Measurements from ENCODE around the gene SETBP1.
A peak's percentile ranks its signal among the peaks of the same experiment; 100 is the strongest.

The SETBP1 gene

GRCh38 chr18:44882163-44882868, 201.6 kb downstream of the SETBP1 start:
- DNase-seq: no peak

- no peak for DNase-seq
Measured at GRCh38 chr18:44883671-44884070, 203.0 kb downstream of the SETBP1 start.

DNA sequence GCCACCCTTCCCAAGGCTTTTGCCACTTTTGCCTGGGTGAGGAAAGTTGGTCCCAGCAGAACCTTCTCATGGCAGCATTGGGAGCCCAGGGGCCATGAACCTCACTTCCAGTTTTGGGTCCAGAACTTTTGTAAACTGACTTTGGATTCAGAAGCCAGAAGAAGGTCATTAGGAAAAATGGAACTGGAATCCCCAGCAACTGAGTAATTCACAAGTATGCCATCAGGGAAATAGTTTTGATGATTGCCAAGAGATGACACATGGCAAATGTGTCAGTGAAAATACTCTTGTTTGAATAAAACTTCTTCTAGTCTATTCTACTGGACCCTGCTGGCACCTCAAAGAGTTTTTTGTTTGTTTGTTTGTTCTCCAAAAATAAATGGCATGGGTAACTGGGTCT, 203.7 kb downstream of the SETBP1 start:
- no peak for DNase-seq

GRCh38 chr18:44885507-44885906, 204.8 kb downstream of the SETBP1 start:
- no peak for DNase-seq

GRCh38 chr18:44887227-44887631, 206.5 kb downstream of the SETBP1 start:
- DNase-seq: no peak

- no peak for DNase-seq
Measured at GRCh38 chr18:44889111-44889510, 208.4 kb downstream of the SETBP1 start.

DNA sequence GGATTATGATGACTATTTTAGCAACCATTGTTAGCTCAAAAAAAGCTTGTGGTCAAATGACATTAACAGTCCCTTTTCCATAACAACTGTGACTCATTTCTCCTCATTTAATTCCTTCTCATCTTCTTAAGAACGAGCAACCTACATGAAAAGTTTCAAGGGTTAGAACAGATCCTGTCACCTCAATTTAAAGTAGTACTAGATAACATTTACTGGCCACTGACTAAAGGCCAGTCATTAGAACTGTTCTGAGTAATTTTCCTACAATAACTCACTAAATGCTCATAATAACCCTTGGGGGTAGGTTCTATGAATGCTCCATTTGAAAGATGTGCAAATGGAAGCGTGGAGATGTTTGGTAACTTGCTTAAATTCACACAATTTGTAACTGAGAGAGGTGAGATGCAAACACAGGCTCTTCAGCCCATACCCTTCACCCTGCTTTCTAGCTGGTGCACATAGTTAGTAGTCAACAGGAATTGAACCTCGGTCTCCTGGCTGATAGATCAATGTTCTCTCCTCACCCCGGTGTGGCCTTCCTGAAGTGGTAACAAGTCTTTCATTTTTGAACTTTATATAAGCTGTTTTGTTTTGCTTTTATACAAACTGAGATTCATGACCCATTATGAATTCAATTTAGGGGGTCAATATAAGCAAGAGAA, 212.5 kb downstream of the SETBP1 start:
- DNase-seq: no peak

DNA sequence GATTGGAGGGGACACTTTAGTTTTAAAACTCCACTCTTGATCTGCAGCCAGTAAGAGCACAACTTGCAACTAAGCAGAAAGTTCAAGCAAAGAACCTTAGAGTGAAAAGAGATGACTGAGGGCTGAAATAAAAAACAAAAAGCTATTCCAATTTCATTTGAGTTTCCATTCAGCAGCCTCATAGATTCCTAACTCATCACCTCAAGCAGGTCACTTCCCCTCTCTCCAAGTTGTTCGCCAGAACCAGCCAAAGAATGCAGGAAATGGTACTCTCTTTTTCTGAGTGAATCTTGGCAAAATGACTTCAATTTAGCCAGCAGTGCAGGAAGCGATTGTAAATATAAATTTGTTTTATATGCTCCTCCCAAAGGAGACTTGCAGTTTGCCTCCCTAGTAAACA, 213.3 kb downstream of the SETBP1 start:
- DNase-seq: no peak

GRCh38 chr18:44895176-44895798, 214.6 kb downstream of the SETBP1 start:
- DNase-seq: peak; percentile 38

DNA sequence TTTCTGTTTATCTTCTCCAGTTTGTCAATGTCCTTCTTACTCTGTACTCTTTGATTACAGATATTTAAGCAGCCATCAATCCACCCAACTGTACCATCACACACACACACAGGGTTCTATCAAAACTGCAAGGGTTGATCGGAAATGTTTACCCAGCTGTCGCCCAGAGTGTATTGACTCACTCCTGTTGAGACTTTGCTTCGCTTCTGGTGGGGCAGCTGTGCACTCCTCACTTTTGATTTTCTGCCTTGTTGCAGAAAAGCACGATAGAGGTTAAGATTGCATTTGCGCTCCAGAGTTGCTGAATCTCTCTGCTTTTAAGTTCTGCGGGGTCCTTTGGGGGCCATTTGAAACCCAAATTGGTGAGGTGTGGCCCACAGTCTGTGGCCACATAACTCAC, 216.2 kb downstream of the SETBP1 start:
- DNase-seq: peak; percentile 85

DNA sequence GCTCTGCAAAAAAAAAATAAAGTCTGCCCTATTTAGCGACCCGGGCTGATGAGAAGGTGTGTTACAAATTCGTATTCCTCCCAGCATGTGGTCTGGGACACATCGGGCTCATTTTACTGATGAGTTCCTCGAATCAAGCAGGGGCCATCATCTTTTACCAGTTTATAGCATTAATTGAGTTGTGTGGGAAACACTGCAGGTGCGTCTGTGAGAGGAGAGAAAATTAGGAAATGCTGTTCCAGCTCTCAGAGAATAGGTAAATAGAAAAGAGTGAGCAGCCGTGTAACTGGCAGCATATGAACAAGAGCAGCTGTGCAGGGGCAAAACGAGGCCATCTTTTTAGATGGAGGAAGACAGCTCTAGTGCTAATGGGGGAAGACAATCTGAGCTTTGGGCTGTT, 216.7 kb downstream of the SETBP1 start:
- peak; percentile 75 for DNase-seq

- peak; percentile 56 for DNase-seq
Measured at GRCh38 chr18:44897816-44898215, 217.1 kb downstream of the SETBP1 start.

DNA sequence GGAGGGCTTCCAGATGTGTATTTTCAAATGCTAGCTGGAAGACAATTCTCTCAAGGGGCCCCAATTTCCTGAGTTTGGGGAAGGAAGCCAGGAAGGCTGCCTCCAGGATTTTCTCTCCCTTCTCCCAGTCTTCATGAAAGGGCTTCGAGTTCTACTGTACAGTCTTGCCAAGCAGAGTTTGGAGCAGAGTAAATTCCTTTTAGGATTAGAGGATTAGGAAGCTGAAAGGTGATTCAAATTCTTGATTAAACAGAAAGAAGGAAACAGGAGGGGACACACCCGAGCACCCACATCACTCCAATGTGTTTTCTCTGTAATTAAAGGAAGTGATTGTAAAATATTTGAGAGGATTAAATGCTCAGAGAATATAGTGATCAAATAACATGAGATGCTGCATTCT, 217.8 kb downstream of the SETBP1 start:
- no peak for DNase-seq

GRCh38 chr18:44899832-44900231, 219.1 kb downstream of the SETBP1 start:
- no peak for DNase-seq

GRCh38 chr18:44900627-44901026, 219.9 kb downstream of the SETBP1 start:
- no peak for DNase-seq

GRCh38 chr18:44901283-44901682, 220.6 kb downstream of the SETBP1 start:
- DNase-seq: no peak

- no peak for DNase-seq
Measured at GRCh38 chr18:44903327-44903726, 222.6 kb downstream of the SETBP1 start.

DNA sequence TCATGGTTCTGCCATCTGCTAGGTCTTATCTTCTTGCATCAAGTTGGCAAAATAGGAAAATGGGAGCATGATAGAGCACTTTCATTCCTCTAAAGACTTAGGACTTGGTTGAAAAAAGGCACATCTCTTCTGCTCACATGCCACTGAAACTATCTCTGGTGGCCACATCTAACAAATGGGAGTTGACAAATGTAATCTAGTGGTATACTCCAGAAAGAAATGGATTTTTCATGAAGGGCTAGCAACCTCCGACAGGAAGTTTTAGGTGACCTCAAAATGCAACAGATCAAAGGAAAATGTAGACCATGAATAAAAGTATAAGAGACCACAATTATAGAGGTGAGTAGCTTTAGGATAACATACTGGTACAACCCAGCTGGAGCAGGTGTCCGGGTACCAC, 224.1 kb downstream of the SETBP1 start:
- no peak for DNase-seq

DNA sequence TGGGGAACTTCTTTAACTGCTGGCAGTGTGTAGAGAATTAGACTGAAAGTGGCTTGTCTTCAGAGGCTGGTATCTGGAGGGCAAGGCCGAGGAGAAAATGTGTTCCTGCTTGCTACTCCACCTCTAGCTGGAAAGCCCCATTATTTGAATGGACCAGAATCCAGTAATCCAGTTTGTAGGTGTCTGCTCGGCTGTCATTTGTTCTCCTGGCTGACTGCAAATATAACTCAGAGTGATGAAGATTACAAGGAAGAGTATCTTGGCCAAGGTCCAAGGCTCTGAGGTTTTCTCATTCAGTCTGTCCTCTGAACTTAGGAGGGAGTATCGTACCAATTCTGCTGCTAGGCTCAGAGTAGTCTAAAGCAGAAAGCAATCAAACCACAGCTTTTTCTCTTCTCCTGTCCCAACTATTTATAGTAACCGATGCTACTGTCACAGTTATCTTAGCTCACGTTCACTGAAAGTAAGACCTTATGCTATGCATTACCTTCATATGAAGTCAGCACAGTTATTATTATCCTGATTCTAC, 228.6 kb downstream of the SETBP1 start:
- DNase-seq: no peak

DNA sequence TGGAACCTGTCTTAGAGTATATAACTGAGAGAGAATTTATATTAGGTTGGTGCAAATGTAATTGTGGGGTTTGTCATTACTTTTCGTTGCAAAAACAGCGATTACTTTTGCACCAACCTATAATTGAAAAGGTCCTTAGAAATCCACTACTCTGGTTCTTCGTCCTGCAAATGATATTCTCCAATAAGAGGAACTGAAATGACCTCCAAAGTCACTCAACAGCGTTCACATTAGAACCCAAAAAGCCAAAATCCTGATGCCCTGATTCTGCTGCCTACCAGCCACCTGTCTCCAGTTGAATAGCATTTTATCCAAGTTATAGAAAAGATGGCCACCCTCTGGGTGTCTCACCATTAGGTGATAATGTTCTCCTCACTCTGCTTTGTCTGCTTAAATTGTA, 230.6 kb downstream of the SETBP1 start:
- DNase-seq: no peak

- DNase-seq: no peak
Measured at GRCh38 chr18:44911773-44912172, 231.1 kb downstream of the SETBP1 start.

DNA sequence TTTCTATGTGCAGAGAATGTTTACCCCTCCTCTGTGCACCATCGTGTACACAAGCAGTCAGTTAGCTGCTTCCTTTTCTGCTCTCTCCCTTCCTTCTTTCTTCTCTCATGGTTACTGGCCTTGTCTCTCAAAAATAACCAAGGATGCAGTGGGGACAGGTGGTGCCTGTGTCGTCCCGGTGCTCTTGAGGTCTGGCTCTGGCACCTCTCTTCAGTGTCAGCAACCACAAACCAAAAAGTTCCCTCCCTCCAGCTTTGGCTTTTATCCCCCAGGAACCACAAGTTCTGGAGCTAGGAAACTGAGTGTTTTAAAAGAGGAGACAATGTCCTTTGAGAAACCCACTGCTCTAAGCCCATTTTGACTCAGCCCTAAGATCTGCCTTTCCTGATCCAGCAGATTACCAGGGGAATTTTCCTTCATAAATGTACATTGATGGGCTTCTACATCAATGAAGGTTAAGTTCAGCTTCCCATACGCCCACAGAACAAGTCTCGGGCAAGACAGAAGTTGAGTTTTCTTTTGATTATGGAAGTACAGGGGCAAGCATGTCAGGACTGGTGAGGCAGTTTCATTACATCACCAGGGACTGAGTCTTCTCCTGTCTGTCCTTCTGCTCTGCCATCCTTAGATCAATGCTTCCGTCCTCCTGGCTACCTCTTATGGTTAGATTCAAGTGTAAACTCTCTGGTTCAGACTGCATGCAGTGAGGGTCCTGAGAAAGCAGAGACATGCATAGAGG, 232.2 kb downstream of the SETBP1 start:
- DNase-seq: no peak

GRCh38 chr18:44914028-44914427, 233.3 kb downstream of the SETBP1 start:
- DNase-seq: no peak
